ENCODE measurements around the gene CDK11B.

Gene CDK11B

GRCh38 chr1:1630965-1631781, 27.6 kb downstream of the CDK11B start:
- no peak for DNase-seq (ENCODE audit: low read depth, low spot score)
- H3K4me3 ChIP-seq (ENCODE audit: low read length): no peak overlapping the region; the same call in 1 of the 2 replicates

- H3K4me3 ChIP-seq (ENCODE audit: low read length): peak overlapping the region; percentile 36
- DNase-seq (ENCODE audit: low read depth, low spot score): peak; percentile 94
Observed at GRCh38 chr1:1630191-1630964, 28.4 kb downstream of the CDK11B start.

GRCh38 chr1:1629430-1630190, 29.2 kb downstream of the CDK11B start:
- peak; percentile 83 for DNase-seq (ENCODE audit: low read depth, low spot score)
- H3K4me3 ChIP-seq (ENCODE audit: low read length): peak overlapping the region; percentile 58

- DNase-seq (ENCODE audit: low read depth, low spot score): peak; percentile 62
- peak overlapping the region; percentile 58 for H3K4me3 ChIP-seq (ENCODE audit: low read length)
Observed at GRCh38 chr1:1628754-1629429, 29.9 kb downstream of the CDK11B start.

- no peak for DNase-seq (ENCODE audit: low read depth, low spot score)
- H3K4me3 ChIP-seq (ENCODE audit: low read length): peak overlapping the region; percentile 58
Observed at GRCh38 chr1:1627829-1628753, 30.7 kb downstream of the CDK11B start.

GRCh38 chr1:1627261-1627828, 31.5 kb downstream of the CDK11B start:
- DNase-seq (ENCODE audit: low read depth, low spot score): no peak
- H3K4me3 ChIP-seq (ENCODE audit: low read length): no peak overlapping the region

GRCh38 chr1:1626207-1627141, 32.3 kb downstream of the CDK11B start:
- no peak for DNase-seq (ENCODE audit: low read depth, low spot score)
- H3K4me3 ChIP-seq (ENCODE audit: low read length): no peak overlapping the region

GRCh38 chr1:1625824-1626206, 33.0 kb downstream of the CDK11B start:
- H3K4me3 ChIP-seq (ENCODE audit: low read length): no peak overlapping the region
- no peak for DNase-seq (ENCODE audit: low read depth, low spot score)

- no peak for DNase-seq (ENCODE audit: low read depth, low spot score)
- H3K4me3 ChIP-seq (ENCODE audit: low read length): no peak overlapping the region
Observed at GRCh38 chr1:1625404-1625775, 33.4 kb downstream of the CDK11B start.

- DNase-seq (ENCODE audit: low read depth, low spot score): no peak
Observed at GRCh38 chr1:1624443-1625403, 34.1 kb downstream of the CDK11B start.

GRCh38 chr1:1623631-1624442, 35.0 kb downstream of the CDK11B start:
- H3K4me3 ChIP-seq (ENCODE audit: low read length): no peak overlapping the region
- DNase-seq (ENCODE audit: low read depth, low spot score): no peak

More at GRCh38 chr1:1624443-1625403, 34.1 kb downstream of the CDK11B start:
- H3K4me3 ChIP-seq (ENCODE audit: low read length): no peak overlapping the region

GRCh38 chr1:1623181-1623630, 35.6 kb downstream of the CDK11B start:
- no peak overlapping the region for H3K4me3 ChIP-seq (ENCODE audit: low read length)
- no peak for DNase-seq (ENCODE audit: low read depth, low spot score)

GRCh38 chr1:1622788-1623094, 36.1 kb downstream of the CDK11B start:
- no peak for DNase-seq (ENCODE audit: low read depth, low spot score)
- no peak overlapping the region for H3K4me3 ChIP-seq (ENCODE audit: low read length)

GRCh38 chr1:1622010-1622787, 36.6 kb downstream of the CDK11B start:
- no peak overlapping the region for H3K4me3 ChIP-seq (ENCODE audit: low read length)
- DNase-seq (ENCODE audit: low read depth, low spot score): no peak

All from Jurkat, Clone E6-1 (cell line).